K562 (cell line): ENCODE data around the gene HPX. TPM values are rescaled to one million over a fixed set of nuclear protein-coding genes. Genes with fewer than 3 reads are reported as not detected.

Source experiments
- ATF7 ChIP-seq: fragments of 450-650 bp; IDR thresholded peaks from 2 replicates; pipeline ENCODE4 v1.7.1; 2014; ENCODE audit warnings: mild to moderate bottlenecking, moderate library complexity
- COPS2 ChIP-seq: fragments of 450-650 bp; conservative IDR thresholded peaks from 2 replicates; pipeline ENCODE4 v1.6.1; 2016; ENCODE audit warnings: mild to moderate bottlenecking, moderate library complexity
- HBP1 ChIP-seq: fragments of 450-650 bp; formaldehyde crosslinking; IDR thresholded peaks from 2 replicates; pipeline ENCODE4 v1.4.0; 2022; ENCODE audit warnings: missing genetic modification characterization
- KAT8 ChIP-seq: fragments of 450-650 bp; IDR thresholded peaks from 2 replicates; pipeline ENCODE4 v1.6.1; 2016; ENCODE audit warnings: low read depth, mild to moderate bottlenecking
- KLF6 ChIP-seq: fragments of 250-450 bp; sonication (Bioruptor Pico); IDR thresholded peaks from 2 replicates; pipeline ENCODE4 v1.4.0; 2020; ENCODE audit warnings: mild to moderate bottlenecking, moderate library complexity, borderline replicate concordance
- LCOR ChIP-seq: sonication (generic); formaldehyde crosslinking; IDR thresholded peaks from 2 replicates; pipeline ENCODE4 v1.8.0; 2022; ENCODE audit warnings: mild to moderate bottlenecking, missing genetic modification reagents
- MLLT1 ChIP-seq, 2 experiments: fragments of 450-650 bp; IDR thresholded peaks; 2 replicates each; pipeline ENCODE4 v1.6.1; 2016
- MYC ChIP-seq, 2 experiments: fragments of 250-450 bp in 1 of 2; sonication (Bioruptor Pico) in 1 of 2; IDR thresholded peaks; 2 replicates each; pipeline versions ENCODE4 v1.5.1 to v1.6.1; 2012 to 2021; ENCODE audit warnings: low read depth in 2 of 2, borderline replicate concordance in 1 of 2, improper control_type of control experiment in 1 of 2, low read length in 1 of 2, mild to moderate bottlenecking in 1 of 2, moderate library complexity in 1 of 2
- NFIC ChIP-seq: fragments of 450-650 bp; IDR thresholded peaks from 2 replicates; pipeline ENCODE4 v1.6.1; 2017; ENCODE audit warnings: mild to moderate bottlenecking, inconsistent platforms
- NR3C1 ChIP-seq: sonication (generic); formaldehyde crosslinking; IDR thresholded peaks from 2 replicates; pipeline ENCODE4 v1.8.1; 2022; ENCODE audit warnings: missing genetic modification reagents
- POLR3G ChIP-seq: IDR thresholded peaks from 2 replicates; pipeline ENCODE4 v1.6.1; 2011; ENCODE audit not compliant: insufficient read length, insufficient replicate concordance; ENCODE audit errors: extremely low read depth
- PTRF ChIP-seq: fragments of 450-650 bp; IDR thresholded peaks from 2 replicates; pipeline ENCODE4 v1.6.1; 2016; ENCODE audit warnings: mild to moderate bottlenecking, missing genetic modification characterization, missing compliant biosample characterization
- RFX5 ChIP-seq: IDR thresholded peaks from 2 replicates; pipeline ENCODE4 v1.6.1; 2011; ENCODE audit warnings: low read depth, mild to moderate bottlenecking, improper control_type of control experiment, low read length
- RNF2 ChIP-seq: sonication (generic); IDR thresholded peaks from 2 replicates; pipeline ENCODE4 v1.6.1; 2016
- TBP ChIP-seq: optimal IDR thresholded peaks from 2 replicates; pipeline ENCODE3; 2011; ENCODE audit warnings: low read depth, low read length, improper control_type of control experiment
- TCF7L2 ChIP-seq: fragments of 150-350 bp; IDR thresholded peaks from 2 replicates; pipeline ENCODE4 v1.6.1; 2016; ENCODE audit warnings: low read depth, mild to moderate bottlenecking, low read length, moderate library complexity
- TGIF2 ChIP-seq: sonication (generic); formaldehyde crosslinking; IDR thresholded peaks from 2 replicates; pipeline ENCODE4 v1.8.1; 2022; ENCODE audit warnings: mild to moderate bottlenecking, missing genetic modification reagents, moderate library complexity
- ZFX ChIP-seq: sonication (generic); formaldehyde crosslinking; IDR thresholded peaks from 2 replicates; pipeline ENCODE4 v1.8.0; 2022; ENCODE audit warnings: mild to moderate bottlenecking, missing genetic modification reagents, moderate library complexity
- ZNF143 ChIP-seq: sonication (generic); formaldehyde crosslinking; IDR thresholded peaks from 2 replicates; pipeline ENCODE4 v1.9.0; 2022; ENCODE audit warnings: mild to moderate bottlenecking, missing genetic modification reagents
- ZNF165 ChIP-seq: fragments of 250-450 bp; sonication (Bioruptor Pico); IDR thresholded peaks from 2 replicates; pipeline ENCODE4 v1.4.0; 2020; ENCODE audit warnings: borderline replicate concordance
- ZNF354B ChIP-seq: fragments of 250-450 bp; sonication (Bioruptor Pico); IDR thresholded peaks from 2 replicates; pipeline ENCODE4 v1.4.0; 2020
- ZNF57 ChIP-seq: fragments of 450-650 bp; formaldehyde crosslinking; IDR thresholded peaks from 2 replicates; pipeline ENCODE4 v1.4.0; 2020; ENCODE audit warnings: mild to moderate bottlenecking, moderate library complexity
- ZNF75A ChIP-seq: fragments of 450-650 bp; formaldehyde crosslinking; IDR thresholded peaks from 2 replicates; pipeline ENCODE4 v1.4.0; 2020; ENCODE audit warnings: mild to moderate bottlenecking
- polyA plus RNA-seq, 8 experiments: library from polyadenylated mRNA; depleted of rRNA in 4 of 8; stranded (reverse) in 5 of 8; unstranded in 3 of 8; fragments of >200 nt; fragmentation: Nextera tagmentation in 2 of 8; fragmentation: Illumina TruSeq in 1 of 8; extraction: Ambion mirVana in 2 of 8; extraction: Trizol in 1 of 8; gene quantifications; 2 replicates each; pipeline versions ENCODE4 v1.2.1 to v1.2.3, GENCODE V29; 2011 to 2014; ENCODE audit warnings: inconsistent platforms in 1 of 8, missing spikeins in 1 of 8
- total RNA-seq, 7 experiments: library from RNA; depleted of rRNA in 6 of 7; stranded (reverse); fragments of >200 nt in 6 of 7; fragmentation: Illumina TruSeq in 2 of 7; extraction: Trizol in 2 of 7; gene quantifications; 2 replicates each; pipeline versions ENCODE4 v1.2.1 to v1.2.3, GENCODE V29; 2011 to 2021; ENCODE audit warnings: low replicate concordance in 1 of 7
- TF ChIP-seq, protein P1 (sequence below): sonication (generic); formaldehyde crosslinking; IDR thresholded peaks from 2 replicates; pipeline ENCODE4 v1.9.0; 2022; ENCODE audit warnings: mild to moderate bottlenecking, missing genetic modification reagents

The HPX gene
- total and polyA plus RNA-seq, 9 of the 15 experiments (the other 6 are each of a cell fraction or from before 2014, with no cell fraction given), result 0.12 to 1.2 (median 0.49) TPM; not detected in 1

GRCh38 chr11:6481012-6481923 lies 40.5 kb upstream of the HPX start, which contains the start of the genes ARFIP2 and TIMM10B (continued):
- TF ChIP-seq KLF6 (CRISPR knock-in tag) (no peak), ZNF75A (CRISPR knock-in tag) (no peak), COPS2 (no peak), MLLT1 (IDR thresholded peaks at IDR 0.05) (0 out of 4 replicates have a peak, but pooled peaks have one; percentile 16 to 20), MYC (IDR thresholded peaks at IDR 0.05; ENCODE audit: low read depth, low read length) (peak; percentile 86), MYC (CRISPR knock-in tag; IDR thresholded peaks at IDR 0.05; ENCODE audit: borderline replicate concordance, low read depth) (no peak), RFX5 (no peak), KAT8 (no peak), POLR3G (no peak), ZNF57 (CRISPR knock-in tag) (no peak), PTRF (no peak), ZNF354B (CRISPR knock-in tag) (no peak), HBP1 (no peak), ZFX (peak; percentile 97), LCOR (CRISPR knock-in tag) (0 out of 2 replicates have a peak, but pooled peaks have one; percentile 15), TBP (peak; percentile 67), NR3C1 (no peak), ATF7 (peak; percentile 95), RNF2 (no peak), TCF7L2 (no peak), ZNF165 (CRISPR knock-in tag) (no peak), ZNF143 (CRISPR knock-in tag) (no peak), NFIC (no peak), TGIF2 (no peak)
- TF ChIP-seq, protein P1, sequence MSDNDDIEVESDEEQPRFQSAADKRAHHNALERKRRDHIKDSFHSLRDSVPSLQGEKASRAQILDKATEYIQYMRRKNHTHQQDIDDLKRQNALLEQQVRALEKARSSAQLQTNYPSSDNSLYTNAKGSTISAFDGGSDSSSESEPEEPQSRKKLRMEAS (CRISPR knock-in tag), result peak; percentile 56
